ENCODE data around the gene NTHL1.

- TF ChIP-seq CTCF (IDR thresholded peaks at IDR 0.05; ENCODE audit: low read depth, low read length, poor library complexity, severe bottlenecking) (no peak), EZH2phosphoT487 (IDR thresholded peaks at IDR 0.05; ENCODE audit: borderline replicate concordance, low read length) (no peak)
Observed at GRCh38 chr16:2092866-2093265, 45.2 kb upstream of the NTHL1 start.

All from DOHH2 (cell line).